Nephron (organoid): ENCODE results near the gene PTRH1.

Source experiments
- H3K27ac Mint-ChIP-seq, 3 experiments: 2 replicates each; pipeline ENCODE4 v1.8.0; 2020; ENCODE audit warnings: mixed read lengths in 3 of 3, mild to moderate bottlenecking in 2 of 3, moderate library complexity in 1 of 3
- H3K27me3 Mint-ChIP-seq: 2 replicates; pipeline ENCODE4 v1.8.0; 2021; ENCODE audit warnings: low read depth, mild to moderate bottlenecking, moderate library complexity, mixed read lengths
- H3K36me3 Mint-ChIP-seq: 2 replicates; pipeline ENCODE4 v1.8.0; 2020; ENCODE audit warnings: low read depth, mixed read lengths
- H3K4me1 Mint-ChIP-seq: 2 replicates; pipeline ENCODE4 v1.8.0; 2020; ENCODE audit warnings: mixed read lengths
- H3K4me3 Mint-ChIP-seq, 3 experiments: 2 replicates each; pipeline ENCODE4 v1.8.0; 2020; ENCODE audit warnings: mild to moderate bottlenecking in 3 of 3, mixed read lengths in 3 of 3, moderate library complexity in 2 of 3
- H3K9me3 Mint-ChIP-seq: 2 replicates; pipeline ENCODE4 v1.8.0; 2020; ENCODE audit warnings: mixed read lengths
- TF ChIP-seq, protein P1 (sequence below), 3 experiments: fragments of 200-600 bp; sonication (generic); IDR thresholded peaks; one replicate each; pipeline ENCODE4 v1.5.0; 2021; ENCODE audit warnings: antibody characterized with exemption in 3 of 3; ENCODE audit not compliant: unreplicated experiment in 3 of 3

Gene PTRH1

DNA sequence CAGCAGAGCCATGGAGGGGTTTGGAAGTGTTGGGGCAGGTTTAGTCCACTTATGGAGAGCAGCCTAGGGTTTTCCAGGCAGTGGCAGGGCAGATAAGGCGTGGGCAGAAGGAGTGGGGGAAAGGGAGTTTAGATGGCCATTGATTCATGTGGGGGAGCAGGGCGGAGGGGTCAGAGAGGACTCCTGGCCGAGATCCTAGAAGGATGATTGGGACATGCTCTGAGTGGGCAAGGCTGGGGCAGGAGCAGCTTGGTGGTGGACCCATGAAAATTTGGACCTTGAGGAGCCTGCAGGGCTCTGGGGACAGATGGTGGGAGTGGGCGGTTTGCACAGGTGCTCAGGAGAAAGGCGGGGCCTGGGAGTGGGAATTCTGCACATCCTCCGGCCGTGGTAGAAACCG is 37.7 kb upstream of the PTRH1 start:
- TF ChIP-seq, protein P1, sequence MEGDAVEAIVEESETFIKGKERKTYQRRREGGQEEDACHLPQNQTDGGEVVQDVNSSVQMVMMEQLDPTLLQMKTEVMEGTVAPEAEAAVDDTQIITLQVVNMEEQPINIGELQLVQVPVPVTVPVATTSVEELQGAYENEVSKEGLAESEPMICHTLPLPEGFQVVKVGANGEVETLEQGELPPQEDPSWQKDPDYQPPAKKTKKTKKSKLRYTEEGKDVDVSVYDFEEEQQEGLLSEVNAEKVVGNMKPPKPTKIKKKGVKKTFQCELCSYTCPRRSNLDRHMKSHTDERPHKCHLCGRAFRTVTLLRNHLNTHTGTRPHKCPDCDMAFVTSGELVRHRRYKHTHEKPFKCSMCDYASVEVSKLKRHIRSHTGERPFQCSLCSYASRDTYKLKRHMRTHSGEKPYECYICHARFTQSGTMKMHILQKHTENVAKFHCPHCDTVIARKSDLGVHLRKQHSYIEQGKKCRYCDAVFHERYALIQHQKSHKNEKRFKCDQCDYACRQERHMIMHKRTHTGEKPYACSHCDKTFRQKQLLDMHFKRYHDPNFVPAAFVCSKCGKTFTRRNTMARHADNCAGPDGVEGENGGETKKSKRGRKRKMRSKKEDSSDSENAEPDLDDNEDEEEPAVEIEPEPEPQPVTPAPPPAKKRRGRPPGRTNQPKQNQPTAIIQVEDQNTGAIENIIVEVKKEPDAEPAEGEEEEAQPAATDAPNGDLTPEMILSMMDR (IDR thresholded peaks at IDR 0.05; ENCODE audit: unreplicated experiment in 3 of 3), result no peak

DNA sequence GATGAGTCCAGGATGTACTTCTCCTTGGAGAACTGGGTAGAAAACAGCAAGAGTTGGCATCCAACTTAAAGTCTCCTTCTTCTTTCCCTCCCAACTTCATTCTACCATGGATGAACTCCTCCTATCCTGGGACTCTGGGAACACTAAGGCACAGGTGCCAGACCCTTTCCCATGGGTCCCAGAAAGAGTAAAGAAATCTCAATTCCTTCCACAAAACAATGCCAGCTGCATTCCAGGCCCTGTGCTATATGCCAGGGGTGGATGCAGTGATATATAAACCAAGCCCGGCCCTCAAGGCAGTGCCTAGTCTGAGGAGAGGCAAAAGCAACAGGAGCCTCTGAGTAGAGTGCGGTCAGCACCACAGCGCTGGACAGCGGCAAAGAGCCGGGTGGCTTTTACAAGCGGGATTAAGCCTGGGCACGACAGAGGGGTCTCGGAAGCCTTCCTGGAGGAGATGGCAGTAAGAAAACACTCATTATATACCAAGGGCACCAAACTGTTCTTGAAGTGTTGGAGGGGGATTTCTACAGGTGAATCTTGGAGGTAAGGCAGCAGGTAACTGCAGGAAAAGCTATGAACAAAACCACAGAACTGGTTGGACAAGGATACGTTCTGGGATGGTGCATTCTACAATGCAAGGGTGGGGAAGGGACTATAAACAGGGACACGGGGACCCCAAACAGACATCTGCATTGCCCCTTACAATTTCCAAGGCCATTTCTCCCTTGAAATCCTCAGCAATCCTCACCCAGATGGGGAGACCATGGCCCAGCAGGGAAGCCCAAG is 36.0 kb upstream of the PTRH1 start:
- Mint-ChIP-seq H3K36me3 (peaks cover 10% of the 10 kb centered on the region), H3K27me3 (peaks cover 53% of the 10 kb centered on the region), H3K4me3 (peak overlapping the region; percentile 41 to 52 (median 46)), H3K27ac (no peak overlapping the region), H3K4me1 (peaks cover 5% of the 10 kb centered on the region), H3K9me3 (no peaks in the 10 kb centered on the region)
- TF ChIP-seq, protein P1 (IDR thresholded peaks at IDR 0.05; ENCODE audit: unreplicated experiment in 3 of 3), result no peak

More for the DNA sequence above, 37.7 kb upstream of the PTRH1 start:
- Mint-ChIP-seq H3K4me1 (peaks cover 5% of the 10 kb centered on the region), H3K36me3 (peaks cover 10% of the 10 kb centered on the region), H3K9me3 (no peaks in the 10 kb centered on the region), H3K27ac (no peak overlapping the region), H3K27me3 (peaks cover 52% of the 10 kb centered on the region), H3K4me3 (peak overlapping the region; percentile 32 to 72 (median 65))

DNA sequence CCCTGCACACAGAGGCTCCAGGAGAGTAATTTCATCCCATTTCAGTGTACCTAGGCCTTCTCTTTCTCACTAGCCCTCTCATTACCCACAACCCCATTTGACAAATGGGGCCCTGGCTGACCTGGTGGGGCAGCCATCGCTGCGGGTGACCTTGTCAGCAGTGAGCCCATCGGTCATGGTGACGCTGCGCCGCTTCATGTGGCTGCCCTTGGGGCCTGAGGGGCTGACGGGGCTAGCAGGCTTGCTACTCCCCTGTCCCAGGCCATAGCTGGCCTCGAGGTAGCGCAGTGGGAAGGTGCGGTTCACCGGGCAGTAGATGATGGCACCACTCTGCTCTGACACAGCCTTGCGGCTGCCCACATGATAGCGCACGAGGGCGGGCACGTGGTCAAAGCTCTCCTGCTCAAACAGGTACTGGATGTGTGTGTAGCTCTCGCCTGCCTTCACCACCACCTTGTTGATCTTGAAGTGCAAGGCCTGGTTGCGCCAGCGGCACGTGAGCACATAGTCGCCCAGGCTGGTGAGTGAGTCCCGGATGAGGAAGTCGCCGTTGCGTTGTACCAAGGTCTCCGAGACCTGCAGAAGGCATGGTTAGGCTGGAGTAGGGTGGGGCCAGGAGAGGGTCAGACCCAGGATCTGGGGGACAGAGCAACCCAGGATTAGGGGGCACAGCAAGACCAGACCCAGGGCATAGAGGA is 33.8 kb upstream of the PTRH1 start:
- H3K27ac Mint-ChIP-seq, result no peak overlapping the region
- TF ChIP-seq, protein P1 (IDR thresholded peaks at IDR 0.05; ENCODE audit: unreplicated experiment in 3 of 3), result no peak
- H3K36me3 Mint-ChIP-seq, result peaks cover 10% of the 10 kb centered on the region
- H3K4me3 Mint-ChIP-seq, result no peak overlapping the region
- peaks cover 40% of the 10 kb centered on the region for H3K27me3 Mint-ChIP-seq
- no peaks in the 10 kb centered on the region for H3K9me3 Mint-ChIP-seq
- peaks cover 5% of the 10 kb centered on the region for H3K4me1 Mint-ChIP-seq

DNA sequence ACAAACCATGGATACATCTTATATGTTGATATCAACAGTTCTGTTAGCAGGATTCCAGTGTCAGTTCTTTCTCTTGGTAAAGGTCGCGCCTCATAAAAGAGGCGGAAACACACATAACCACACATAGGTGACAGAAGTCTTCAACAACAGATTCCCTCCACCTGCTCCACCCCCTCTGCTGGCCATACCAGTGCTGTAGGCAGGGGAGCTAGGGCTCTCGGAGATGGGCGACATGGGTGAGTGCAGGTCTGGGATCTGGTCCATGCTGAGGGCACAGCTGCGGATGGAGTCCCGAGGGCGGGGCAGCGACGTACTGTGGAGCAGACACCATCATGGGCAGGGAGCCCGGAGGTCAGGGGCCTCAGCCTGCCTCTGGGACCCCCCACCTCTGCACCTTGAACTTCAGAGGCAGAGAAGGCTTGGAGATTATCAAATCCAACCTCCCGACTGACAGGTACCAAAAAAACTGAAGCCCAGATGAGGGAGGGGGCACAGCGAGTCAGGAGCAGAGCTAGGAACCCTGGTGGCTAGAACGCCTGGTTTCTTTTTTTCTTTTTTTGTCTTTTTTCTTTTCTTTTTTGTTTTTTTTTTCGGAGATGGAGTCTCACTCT is 31.6 kb upstream of the PTRH1 start:
- H3K4me3 Mint-ChIP-seq, result no peak overlapping the region
- H3K9me3 Mint-ChIP-seq, result no peaks in the 10 kb centered on the region
- peaks cover 5% of the 10 kb centered on the region for H3K4me1 Mint-ChIP-seq

DNA sequence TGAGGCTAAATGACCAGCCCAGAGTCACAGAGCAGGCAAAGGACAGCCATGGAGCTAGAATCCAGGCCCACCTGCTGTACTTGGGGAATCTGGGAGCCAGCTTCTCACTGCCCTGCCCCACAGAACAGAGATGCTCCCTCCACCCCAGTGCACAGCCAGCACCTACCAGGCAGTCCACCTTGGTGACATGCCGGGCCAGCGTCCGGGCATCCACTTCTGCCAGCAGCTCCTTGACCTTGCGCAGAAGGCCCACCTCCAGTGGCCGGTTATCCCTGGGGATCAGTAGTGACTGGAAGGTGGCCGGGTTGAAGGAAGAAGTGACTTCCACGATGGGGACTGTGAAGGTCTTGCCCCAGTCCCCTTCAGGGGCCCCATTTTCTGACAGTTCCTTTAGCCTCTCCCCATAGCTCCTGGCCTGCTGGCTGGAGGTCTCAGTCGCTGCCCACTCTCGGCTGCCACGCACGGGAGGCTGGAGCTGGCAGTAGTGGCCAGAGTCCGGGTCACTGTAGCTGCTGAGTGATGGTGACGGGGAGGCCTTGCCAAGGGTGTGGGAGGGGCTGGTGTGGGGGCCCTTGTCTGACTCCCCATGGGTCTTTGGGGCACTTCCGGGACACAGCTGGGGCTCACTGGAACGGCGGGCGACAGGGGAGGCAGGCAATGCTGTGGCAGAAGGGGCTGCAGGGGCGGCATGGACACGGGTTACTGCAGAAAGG is 29.1 kb upstream of the PTRH1 start:
- TF ChIP-seq, protein P1 (IDR thresholded peaks at IDR 0.05; ENCODE audit: unreplicated experiment in 3 of 3), result no peak
- no peaks in the 10 kb centered on the region for H3K4me1 Mint-ChIP-seq
- H3K9me3 Mint-ChIP-seq, result no peaks in the 10 kb centered on the region
- H3K4me3 Mint-ChIP-seq, result no peak overlapping the region
- no peak overlapping the region for H3K27ac Mint-ChIP-seq
- H3K27me3 Mint-ChIP-seq, result peaks cover 17% of the 10 kb centered on the region
- H3K36me3 Mint-ChIP-seq, result no peaks in the 10 kb centered on the region

More for the DNA sequence above, 31.6 kb upstream of the PTRH1 start:
- Mint-ChIP-seq H3K36me3 (peaks cover 10% of the 10 kb centered on the region), H3K27ac (no peak overlapping the region), H3K27me3 (peaks cover 22% of the 10 kb centered on the region)
- TF ChIP-seq, protein P1 (IDR thresholded peaks at IDR 0.05; ENCODE audit: unreplicated experiment in 3 of 3), result no peak
